ENCODE data around the gene SERTAD1. TPM values are rescaled to one million over a fixed set of nuclear protein-coding genes. Genes with fewer than 3 reads are reported as not detected.

Gene SERTAD1
- polyA plus RNA-seq, 1 experiment, result 21.9 TPM

DNA sequence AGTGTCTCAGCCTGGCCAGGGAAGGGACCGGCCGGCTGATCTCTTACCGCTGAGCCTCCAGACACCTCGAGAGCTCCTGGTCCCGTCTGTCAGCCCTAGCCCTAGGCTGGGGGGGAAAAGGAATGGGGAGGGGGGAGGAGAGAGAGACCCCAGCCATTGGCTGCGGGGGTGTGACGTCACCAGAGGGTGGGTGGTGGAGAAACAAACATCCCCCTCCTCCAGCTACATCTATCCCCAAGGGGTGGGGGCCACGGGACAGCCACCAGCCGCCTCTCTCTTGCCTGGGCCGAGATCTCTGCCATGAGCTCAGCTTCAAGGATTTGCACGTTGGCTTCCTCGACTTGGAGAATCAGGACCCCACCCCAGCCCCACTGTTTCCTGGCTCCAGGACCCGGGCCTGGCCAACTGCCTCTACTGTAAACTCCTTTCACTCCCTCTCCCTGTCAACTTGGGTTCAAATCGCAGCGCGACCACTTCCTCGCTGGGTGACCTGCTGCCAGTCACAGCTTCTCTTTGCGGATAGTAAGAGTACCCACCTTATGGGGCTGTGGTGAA, 12.4 kb downstream of the SERTAD1 start, which contains the start of gene PRX:
PRX (minus strand) TSS at position 88 of the 555 bp plus-strand sequence. CDS start 5,446 bp downstream, outside the sequence.
- Histone ChIP-seq H3K27me3 (ENCODE audit: control insufficient read depth, insufficient read depth, low read length) (no peaks in the 10 kb centered on the region), H3K4me3 (ENCODE audit: low read depth, low read length) (no peak within 1 kb of the TSS), H3K36me3 (ENCODE audit: control insufficient read depth, insufficient read depth, low read length) (no peaks in the 10 kb centered on the region)
- TF ChIP-seq, protein P1, sequence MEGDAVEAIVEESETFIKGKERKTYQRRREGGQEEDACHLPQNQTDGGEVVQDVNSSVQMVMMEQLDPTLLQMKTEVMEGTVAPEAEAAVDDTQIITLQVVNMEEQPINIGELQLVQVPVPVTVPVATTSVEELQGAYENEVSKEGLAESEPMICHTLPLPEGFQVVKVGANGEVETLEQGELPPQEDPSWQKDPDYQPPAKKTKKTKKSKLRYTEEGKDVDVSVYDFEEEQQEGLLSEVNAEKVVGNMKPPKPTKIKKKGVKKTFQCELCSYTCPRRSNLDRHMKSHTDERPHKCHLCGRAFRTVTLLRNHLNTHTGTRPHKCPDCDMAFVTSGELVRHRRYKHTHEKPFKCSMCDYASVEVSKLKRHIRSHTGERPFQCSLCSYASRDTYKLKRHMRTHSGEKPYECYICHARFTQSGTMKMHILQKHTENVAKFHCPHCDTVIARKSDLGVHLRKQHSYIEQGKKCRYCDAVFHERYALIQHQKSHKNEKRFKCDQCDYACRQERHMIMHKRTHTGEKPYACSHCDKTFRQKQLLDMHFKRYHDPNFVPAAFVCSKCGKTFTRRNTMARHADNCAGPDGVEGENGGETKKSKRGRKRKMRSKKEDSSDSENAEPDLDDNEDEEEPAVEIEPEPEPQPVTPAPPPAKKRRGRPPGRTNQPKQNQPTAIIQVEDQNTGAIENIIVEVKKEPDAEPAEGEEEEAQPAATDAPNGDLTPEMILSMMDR (IDR thresholded peaks at IDR 0.05; ENCODE audit: insufficient read depth, low read depth, low read length), result no peak
- CTCF ChIA-PET, result interaction anchor here (0.6 to 2.9 kb wide), 5 partner anchors 7 to 142 kb away, joined by 3 to 20 read pairs (median 4); no protein-coding TSS in a partner anchor
- POLR2A ChIA-PET, result no interaction called here
- no peak for DNase-seq (ENCODE audit: low read depth)

DNA sequence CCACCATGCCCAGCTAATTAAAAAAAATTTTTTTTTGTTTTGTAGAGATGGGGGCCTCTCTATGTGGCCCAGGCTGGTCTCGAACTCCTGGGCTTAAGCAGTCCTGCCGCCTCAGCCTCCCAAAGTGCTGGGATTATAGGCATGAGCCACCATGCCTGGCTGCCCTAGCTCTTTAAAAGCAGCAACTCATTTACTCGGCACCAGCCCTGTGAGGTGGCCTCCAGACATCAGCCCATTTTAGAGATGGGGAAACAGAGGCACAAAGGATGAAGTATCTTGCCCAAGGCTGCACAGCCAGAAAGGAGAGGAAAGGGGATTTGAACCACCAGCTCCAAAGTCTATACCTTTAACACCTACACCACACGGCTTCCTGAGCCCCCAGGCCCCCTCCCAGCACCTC, 12.9 kb downstream of the SERTAD1 start:
- POLR2A ChIA-PET, result no interaction called here
- CTCF ChIA-PET, result interaction anchor here (0.6 to 2.9 kb wide), 6 partner anchors 8 to 141 kb away, joined by 3 to 20 read pairs (median 4); partner anchors contain the start of gene SERTAD1
- Histone ChIP-seq H3K36me3 (ENCODE audit: control insufficient read depth, insufficient read depth, low read length) (no peaks in the 10 kb centered on the region), H3K4me3 (ENCODE audit: low read depth, low read length) (no peak overlapping the region), H3K27me3 (ENCODE audit: control insufficient read depth, insufficient read depth, low read length) (no peaks in the 10 kb centered on the region)
- TF ChIP-seq, protein P1 (IDR thresholded peaks at IDR 0.05; ENCODE audit: insufficient read depth, low read depth, low read length), result no peak
- no peak for DNase-seq (ENCODE audit: low read depth)

DNA sequence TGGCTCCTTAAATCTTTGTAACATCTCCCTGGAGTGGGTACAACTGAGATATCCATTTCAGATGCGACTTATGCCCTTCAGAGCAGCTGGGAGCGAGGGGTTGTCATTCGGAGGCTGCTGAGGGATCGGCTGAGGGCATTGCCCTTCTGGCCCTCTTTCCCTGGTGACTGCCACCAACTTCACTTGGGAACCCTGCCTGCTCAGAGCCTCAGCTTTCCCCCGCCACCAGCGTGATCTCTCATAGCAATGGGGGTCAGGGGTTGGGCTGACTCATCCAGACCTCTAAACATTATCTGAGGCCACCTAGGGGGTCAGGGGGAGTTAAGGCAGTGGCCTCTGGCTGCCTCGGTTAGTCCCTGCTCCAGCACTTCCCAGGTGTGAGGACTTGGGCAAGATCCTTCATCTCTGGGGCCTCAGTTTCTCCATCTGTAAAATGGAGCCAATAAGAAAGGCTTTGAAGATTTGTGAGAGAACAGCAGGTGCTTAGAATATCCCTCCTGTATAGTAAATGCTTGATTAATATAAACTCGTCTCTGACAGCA, 13.8 kb downstream of the SERTAD1 start:
- DNase-seq (ENCODE audit: low read depth), result no peak
- CTCF ChIA-PET, result interaction anchor here (1.1 to 2.9 kb wide), 4 partner anchors 8 to 52 kb away, joined by 3 to 20 read pairs (median 6); partner anchors contain the start of gene SERTAD1
- POLR2A ChIA-PET, result no interaction called here
- Histone ChIP-seq H3K4me3 (ENCODE audit: low read depth, low read length) (no peak overlapping the region), H3K36me3 (ENCODE audit: control insufficient read depth, insufficient read depth, low read length) (no peaks in the 10 kb centered on the region), H3K27me3 (ENCODE audit: control insufficient read depth, insufficient read depth, low read length) (no peaks in the 10 kb centered on the region)
- TF ChIP-seq, protein P1 (IDR thresholded peaks at IDR 0.05; ENCODE audit: insufficient read depth, low read depth, low read length), result no peak

DNA sequence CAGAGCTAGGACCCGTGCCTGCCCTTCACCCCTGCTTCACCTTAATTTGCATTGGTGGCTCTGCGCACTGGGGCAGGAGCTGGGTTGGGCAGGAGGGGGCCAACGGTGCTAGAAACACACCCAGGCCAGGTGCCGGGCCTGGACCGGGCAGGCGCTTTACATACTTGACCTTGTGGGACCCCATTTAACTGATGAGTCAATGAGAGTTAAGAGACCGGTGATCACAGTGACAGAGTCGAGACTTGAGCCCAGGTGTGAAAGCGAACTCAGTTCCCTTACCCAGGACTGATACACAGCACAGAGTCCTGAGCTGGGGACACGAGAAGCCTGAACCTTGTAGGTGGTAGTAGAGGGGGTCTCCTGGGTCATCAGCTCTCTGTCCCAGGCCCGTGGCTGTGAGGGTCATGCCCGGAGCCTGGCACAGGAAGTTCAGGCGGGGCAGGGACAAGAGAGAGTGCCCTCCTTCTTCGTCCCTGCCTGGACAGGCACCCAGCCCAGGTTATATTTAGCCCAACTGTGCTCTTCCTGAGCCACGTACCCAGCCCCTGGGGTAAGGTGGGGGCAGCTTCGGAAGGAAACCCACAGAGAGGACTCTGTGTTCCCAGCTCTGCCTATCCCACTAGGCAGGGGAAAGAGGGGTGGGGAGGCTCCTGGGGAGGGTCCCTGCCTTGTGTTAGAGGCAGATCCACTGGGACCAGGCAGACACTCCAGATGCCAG, 14.5 kb downstream of the SERTAD1 start:
- no peak for DNase-seq (ENCODE audit: low read depth)
- CTCF ChIA-PET, result interaction anchor here (2.7 to 2.9 kb wide), 2 partner anchors 9 to 13 kb away, joined by 7 to 20 read pairs; no protein-coding TSS in a partner anchor
- H3K27me3 ChIP-seq (ENCODE audit: control insufficient read depth, insufficient read depth, low read length), result no peaks in the 10 kb centered on the region

More for the DNA sequence above, 14.5 kb downstream of the SERTAD1 start:
- POLR2A ChIA-PET, result no interaction called here
- no peak overlapping the region for H3K4me3 ChIP-seq (ENCODE audit: low read depth, low read length)
- no peaks in the 10 kb centered on the region for H3K36me3 ChIP-seq (ENCODE audit: control insufficient read depth, insufficient read depth, low read length)
- TF ChIP-seq, protein P1 (IDR thresholded peaks at IDR 0.05; ENCODE audit: insufficient read depth, low read depth, low read length), result no peak
